ENCODE results near the gene PACRGL.

DNA sequence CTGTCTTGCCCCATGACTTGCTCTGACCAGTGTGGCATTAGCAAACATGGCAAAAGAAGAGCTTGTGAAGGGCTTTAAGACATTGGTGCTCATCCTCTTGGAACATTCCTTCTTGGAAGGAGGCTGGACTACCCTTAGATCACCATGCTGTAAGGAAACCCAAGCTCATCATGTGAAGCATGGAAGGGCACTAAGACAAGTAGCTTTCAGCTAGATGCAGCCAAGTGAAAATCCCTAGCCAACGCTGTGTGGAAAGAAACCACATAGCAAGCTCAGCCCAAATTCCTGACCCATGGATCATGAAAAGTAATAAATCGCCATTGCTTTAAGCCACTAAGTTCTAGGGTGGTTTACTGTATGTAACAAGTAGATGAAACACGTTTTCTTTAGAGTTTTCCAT lies 12.4 kb upstream of the PACRGL start:
- TF ChIP-seq, protein P1, sequence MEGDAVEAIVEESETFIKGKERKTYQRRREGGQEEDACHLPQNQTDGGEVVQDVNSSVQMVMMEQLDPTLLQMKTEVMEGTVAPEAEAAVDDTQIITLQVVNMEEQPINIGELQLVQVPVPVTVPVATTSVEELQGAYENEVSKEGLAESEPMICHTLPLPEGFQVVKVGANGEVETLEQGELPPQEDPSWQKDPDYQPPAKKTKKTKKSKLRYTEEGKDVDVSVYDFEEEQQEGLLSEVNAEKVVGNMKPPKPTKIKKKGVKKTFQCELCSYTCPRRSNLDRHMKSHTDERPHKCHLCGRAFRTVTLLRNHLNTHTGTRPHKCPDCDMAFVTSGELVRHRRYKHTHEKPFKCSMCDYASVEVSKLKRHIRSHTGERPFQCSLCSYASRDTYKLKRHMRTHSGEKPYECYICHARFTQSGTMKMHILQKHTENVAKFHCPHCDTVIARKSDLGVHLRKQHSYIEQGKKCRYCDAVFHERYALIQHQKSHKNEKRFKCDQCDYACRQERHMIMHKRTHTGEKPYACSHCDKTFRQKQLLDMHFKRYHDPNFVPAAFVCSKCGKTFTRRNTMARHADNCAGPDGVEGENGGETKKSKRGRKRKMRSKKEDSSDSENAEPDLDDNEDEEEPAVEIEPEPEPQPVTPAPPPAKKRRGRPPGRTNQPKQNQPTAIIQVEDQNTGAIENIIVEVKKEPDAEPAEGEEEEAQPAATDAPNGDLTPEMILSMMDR (IDR thresholded peaks at IDR 0.05), result no peak
- no peak for TF ChIP-seq SIN3A (IDR thresholded peaks at IDR 0.05; ENCODE audit: borderline replicate concordance, low read depth, low read length)
